VCaP (cell line): ENCODE data around the gene TAF4.

ENCODE experiments used
- H3K27ac ChIP-seq: fragments of 450-650 bp; 2 replicates; pipeline ENCODE4 v1.5.1; 2017
- CTCF ChIP-seq: fragments of 450-650 bp; conservative IDR thresholded peaks from 2 replicates; pipeline ENCODE4 v1.5.1; 2017; ENCODE audit warnings: mild to moderate bottlenecking, moderate library complexity

Gene TAF4

DNA sequence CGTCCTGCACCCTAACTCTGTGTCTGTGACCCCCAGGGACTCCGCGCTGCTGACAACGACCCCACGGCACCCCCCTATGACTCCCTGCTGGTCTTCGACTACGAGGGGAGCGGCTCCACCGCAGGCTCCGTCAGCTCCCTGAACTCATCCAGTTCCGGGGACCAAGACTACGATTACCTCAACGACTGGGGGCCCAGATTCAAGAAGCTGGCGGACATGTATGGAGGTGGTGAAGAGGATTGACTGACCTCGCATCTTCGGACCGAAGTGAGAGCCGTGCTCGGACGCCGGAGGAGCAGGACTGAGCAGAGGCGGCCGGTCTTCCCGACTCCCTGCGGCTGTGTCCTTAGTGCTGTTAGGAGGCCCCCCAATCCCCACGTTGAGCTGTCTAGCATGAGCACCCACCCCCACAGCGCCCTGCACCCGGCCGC, 129.0 kb downstream of the TAF4 start:
- TF ChIP-seq CTCF: no peak
- H3K27ac ChIP-seq: no peak overlapping the region

- no peak for TF ChIP-seq CTCF
- no peak overlapping the region for H3K27ac ChIP-seq
Observed at GRCh38 chr20:61935926-61936700, 129.6 kb downstream of the TAF4 start.

DNA sequence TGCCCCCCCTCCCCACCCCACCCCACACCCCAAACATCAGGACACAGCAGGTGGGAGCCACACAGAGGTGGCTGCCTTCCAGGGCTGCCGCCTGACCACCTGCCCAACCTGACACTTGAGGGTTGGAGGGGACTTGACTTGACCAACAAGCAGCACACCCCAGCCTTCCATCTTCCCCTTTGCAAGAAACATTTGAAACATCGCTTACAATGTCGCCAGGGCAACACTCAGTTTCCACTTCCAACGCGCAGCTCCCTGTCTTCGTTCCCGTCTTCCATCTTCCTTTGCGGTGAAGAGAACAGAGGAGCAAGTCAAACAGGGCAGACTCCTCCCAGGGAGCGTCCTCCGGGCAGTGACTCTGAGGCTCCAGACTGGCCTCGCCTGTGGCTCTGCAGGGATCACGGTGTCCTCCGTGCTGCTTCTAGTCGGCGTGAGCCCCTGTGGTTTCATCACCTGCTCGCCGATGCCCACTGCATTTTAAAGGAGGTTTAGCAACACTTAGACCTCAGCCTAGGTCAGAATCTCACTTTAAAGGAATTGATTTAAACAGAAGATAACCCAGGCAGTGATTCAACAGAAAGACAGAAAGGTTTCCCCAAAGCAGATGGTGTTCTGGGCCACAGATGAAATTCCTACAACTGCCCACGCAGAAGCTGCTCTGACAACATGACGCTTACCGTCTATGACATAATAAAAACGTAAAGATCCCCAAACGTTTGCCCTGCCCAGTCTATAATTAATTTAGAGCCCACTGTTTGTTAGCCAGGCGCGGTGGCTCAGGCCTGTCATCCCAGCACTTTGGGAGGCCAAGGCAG, 130.8 kb downstream of the TAF4 start:
- no peak overlapping the region for H3K27ac ChIP-seq
- TF ChIP-seq CTCF: no peak

DNA sequence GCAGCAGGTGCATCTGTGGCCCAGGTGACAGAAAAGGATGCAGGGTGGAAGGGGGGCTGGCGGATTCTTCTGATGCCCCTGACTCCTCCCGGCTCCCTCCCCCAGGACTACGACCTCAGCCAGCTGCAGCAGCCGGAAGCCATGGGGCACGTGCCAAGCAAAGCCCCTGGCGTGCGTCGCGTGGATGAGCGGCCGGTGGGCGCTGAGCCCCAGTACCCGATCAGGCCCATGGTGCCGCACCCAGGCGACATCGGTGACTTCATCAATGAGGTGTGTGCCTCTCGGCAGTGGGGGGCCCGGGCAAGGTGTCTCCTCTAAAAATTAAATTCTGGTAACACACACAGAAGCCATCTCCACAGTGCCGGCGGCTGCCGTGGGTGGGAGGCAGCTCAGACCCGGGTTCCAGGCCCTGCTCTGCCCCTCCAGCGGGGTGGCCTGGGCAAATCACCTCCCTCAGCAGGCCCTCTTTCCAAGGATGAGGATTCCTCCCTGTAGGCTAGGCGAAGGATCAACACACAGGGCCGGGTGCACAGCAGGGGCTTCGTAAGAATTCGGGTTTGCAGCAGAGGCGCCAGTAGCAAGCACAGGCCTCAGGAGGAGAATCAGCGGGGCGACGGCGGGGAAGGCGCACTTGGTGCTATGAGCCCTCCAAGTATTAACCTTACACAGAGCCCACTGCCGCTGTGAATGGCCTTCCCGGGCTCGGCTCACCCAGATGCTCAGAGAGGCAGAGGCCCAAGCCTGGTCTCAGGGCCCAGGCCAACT, 131.5 kb downstream of the TAF4 start:
- no peak for TF ChIP-seq CTCF
- H3K27ac ChIP-seq: no peak overlapping the region

GRCh38 chr20:61933481-61933950, 132.2 kb downstream of the TAF4 start:
- no peak overlapping the region for H3K27ac ChIP-seq
- no peak for TF ChIP-seq CTCF

DNA sequence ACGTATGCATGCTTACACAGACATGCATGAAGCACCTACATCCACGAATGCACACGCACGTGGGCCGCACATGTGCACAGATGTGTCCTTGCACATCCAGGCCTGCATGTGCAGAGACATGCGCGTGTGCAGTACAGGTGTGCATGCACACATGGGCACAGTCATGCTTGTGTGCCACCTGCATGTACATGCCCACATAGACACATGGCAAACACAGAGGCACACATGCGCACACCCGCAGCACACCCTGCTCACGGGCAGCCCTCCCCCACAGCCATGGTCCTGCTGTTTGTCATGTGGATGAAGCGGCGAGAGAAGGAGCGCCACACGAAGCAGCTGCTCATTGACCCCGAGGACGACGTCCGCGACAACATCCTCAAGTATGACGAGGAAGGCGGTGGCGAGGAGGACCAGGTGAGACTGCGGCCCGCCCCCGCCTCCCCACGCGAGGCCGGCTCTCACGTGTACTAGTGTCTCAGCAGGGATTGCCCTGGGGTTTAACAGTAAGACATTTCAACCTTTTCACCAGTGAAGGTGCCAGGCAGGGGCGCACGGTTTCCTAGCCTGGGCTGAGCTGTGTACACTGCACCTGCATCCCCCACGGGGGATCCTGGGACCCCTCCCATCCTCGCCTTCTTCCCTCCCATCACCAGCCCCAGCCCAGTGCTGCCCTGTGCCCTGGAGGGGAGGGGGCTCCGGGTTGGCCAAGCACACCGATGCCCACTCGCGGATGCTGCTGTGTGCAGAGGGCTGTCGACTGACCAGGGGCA, 132.8 kb downstream of the TAF4 start:
- no peak overlapping the region for H3K27ac ChIP-seq
- no peak for TF ChIP-seq CTCF
